HG03565 (cell line): ENCODE data around the gene MCUB.
"Not testable (repeated sequence)": the region's sequence is repeated elsewhere in the genome, so short reads cannot be mapped to it uniquely, and the experiment has no call there.

Experiments
- ATAC-seq: cut with Tn5 transposase; IDR thresholded peaks from one replicate; pipeline ENCODE4 v1.9.1; 2021; ENCODE audit warnings: mild to moderate bottlenecking, moderate library complexity; ENCODE audit not compliant: unreplicated experiment

The MCUB gene

GRCh38 chr4:109678472-109678871 lies 118.4 kb downstream of the MCUB start:
- ATAC-seq: not testable (repeated sequence)

GRCh38 chr4:109678925-109679324 lies 118.9 kb downstream of the MCUB start:
- not testable (repeated sequence) for ATAC-seq

- no peak for ATAC-seq
Observed at GRCh38 chr4:109682875-109683274, 122.8 kb downstream of the MCUB start.

GRCh38 chr4:109683621-109684253 lies 123.7 kb downstream of the MCUB start:
- no peak for ATAC-seq

GRCh38 chr4:109684727-109685126 lies 124.7 kb downstream of the MCUB start:
- ATAC-seq: no peak

- peak; percentile 73 for ATAC-seq
Observed at GRCh38 chr4:109690690-109691410, 130.8 kb downstream of the MCUB start.

- no peak for ATAC-seq
Observed at GRCh38 chr4:109691411-109691920, 131.4 kb downstream of the MCUB start.

- ATAC-seq: no peak
Observed at GRCh38 chr4:109698656-109699055, 138.6 kb downstream of the MCUB start.

- ATAC-seq: no peak
Observed at GRCh38 chr4:109699553-109700225, 139.6 kb downstream of the MCUB start.

- ATAC-seq: no peak
Observed at GRCh38 chr4:109701566-109702410, 141.7 kb downstream of the MCUB start.

- peak; percentile 65 for ATAC-seq
Observed at GRCh38 chr4:109702950-109703663, 143.1 kb downstream of the MCUB start, which contains the start of gene CASP6. Gene CASP6 (minus strand): TSS chr4:109703445. CDS start chr4:109703395, 50 bp downstream.

- no peak for ATAC-seq
Observed at GRCh38 chr4:109703664-109704361, 143.8 kb downstream of the MCUB start.

GRCh38 chr4:109708435-109708834 lies 148.4 kb downstream of the MCUB start:
- no peak for ATAC-seq

GRCh38 chr4:109708990-109709389 lies 148.9 kb downstream of the MCUB start:
- ATAC-seq: peak; percentile 92

- ATAC-seq: no peak
Observed at GRCh38 chr4:109713500-109713899, 153.5 kb downstream of the MCUB start.

GRCh38 chr4:109718759-109719158 lies 158.7 kb downstream of the MCUB start:
- ATAC-seq: no peak

GRCh38 chr4:109719604-109720003 lies 159.6 kb downstream of the MCUB start:
- no peak for ATAC-seq

- no peak for ATAC-seq
Observed at GRCh38 chr4:109721033-109721432, 161.0 kb downstream of the MCUB start.

GRCh38 chr4:109722357-109722756 lies 162.3 kb downstream of the MCUB start:
- ATAC-seq: no peak
